Trophoblast cell (in vitro differentiated cells and primary cell): ENCODE measurements around the gene SORCS1.

Experiments used
- DNase-seq, 2 donors: peaks; one replicate each; pipeline ENCODE4 v3.0.0-alpha.2; 2016
- H2AFZ ChIP-seq: 2 replicates; pipeline ENCODE4 v1.6.1; 2013; ENCODE audit warnings: low read length, moderate library complexity, mild to moderate bottlenecking; ENCODE audit not compliant: insufficient read depth, poor library complexity
- H2AK5ac ChIP-seq: 2 replicates; pipeline ENCODE4 v1.6.1; 2013; ENCODE audit warnings: mild to moderate bottlenecking, low read length
- H2BK120ac ChIP-seq: 2 replicates; pipeline ENCODE4 v1.6.1; 2013; ENCODE audit warnings: low read length, mild to moderate bottlenecking, moderate library complexity; ENCODE audit not compliant: insufficient read depth, poor library complexity
- H2BK12ac ChIP-seq: 2 replicates; pipeline ENCODE4 v1.6.1; 2013; ENCODE audit warnings: mild to moderate bottlenecking, low read length, moderate library complexity
- H2BK5ac ChIP-seq: 2 replicates; pipeline ENCODE4 v1.6.1; 2013; ENCODE audit warnings: low read length, low read depth, moderate library complexity, mild to moderate bottlenecking; ENCODE audit not compliant: poor library complexity
- H3K14ac ChIP-seq: 2 replicates; pipeline ENCODE4 v1.6.1; 2013; ENCODE audit warnings: mild to moderate bottlenecking, low read length
- H3K18ac ChIP-seq: 2 replicates; pipeline ENCODE4 v1.6.1; 2013; ENCODE audit warnings: mild to moderate bottlenecking, low read length
- H3K23ac ChIP-seq: 2 replicates; pipeline ENCODE4 v1.6.1; 2013; ENCODE audit warnings: low read length
- H3K27ac ChIP-seq: 2 replicates; pipeline ENCODE4 v1.5.1; 2013; ENCODE audit warnings: low read depth, mild to moderate bottlenecking, inconsistent platforms, low read length, moderate library complexity
- H3K27me3 ChIP-seq: 2 replicates; pipeline ENCODE4 v1.6.1; 2013; ENCODE audit warnings: inconsistent platforms, mild to moderate bottlenecking, low read length, moderate library complexity; ENCODE audit not compliant: insufficient read depth
- H3K36me3 ChIP-seq, 2 experiments: 1 replicate in 1 of 2; 2 replicates in 1 of 2; pipeline ENCODE4 v1.6.1; 2013; ENCODE audit warnings: low read length in 2 of 2, mild to moderate bottlenecking in 2 of 2, moderate library complexity in 1 of 2; ENCODE audit not compliant: insufficient read depth in 2 of 2, control insufficient read depth in 1 of 2
- H3K4ac ChIP-seq: 2 replicates; pipeline ENCODE4 v1.6.1; 2013; ENCODE audit warnings: low read depth, mild to moderate bottlenecking, low read length, moderate library complexity
- H3K4me1 ChIP-seq, 2 experiments: 1 replicate in 1 of 2; 2 replicates in 1 of 2; pipeline ENCODE4 v1.6.1; 2013; ENCODE audit warnings: low read length in 2 of 2, mild to moderate bottlenecking in 2 of 2, moderate library complexity in 1 of 2; ENCODE audit not compliant: insufficient read depth in 2 of 2, control insufficient read depth in 1 of 2
- H3K4me2 ChIP-seq: 2 replicates; pipeline ENCODE4 v1.6.1; 2013; ENCODE audit warnings: inconsistent platforms, mild to moderate bottlenecking, low read length, moderate library complexity
- H3K4me3 ChIP-seq: 2 replicates; pipeline ENCODE4 v1.5.1; 2013; ENCODE audit warnings: mild to moderate bottlenecking, low read depth, low read length, inconsistent platforms
- H3K79me1 ChIP-seq: one replicate; pipeline ENCODE4 v1.6.1; 2013; ENCODE audit warnings: low read length
- H3K79me2 ChIP-seq: 2 replicates; pipeline ENCODE4 v1.6.1; 2013; ENCODE audit warnings: low read length, mild to moderate bottlenecking; ENCODE audit not compliant: control insufficient read depth, insufficient read depth, poor library complexity
- H3K9ac ChIP-seq: 2 replicates; pipeline ENCODE4 v1.6.1; 2013; ENCODE audit warnings: mild to moderate bottlenecking, low read length
- H3K9me3 ChIP-seq: 2 replicates; pipeline ENCODE4 v1.6.1; 2013; ENCODE audit warnings: low read depth, mild to moderate bottlenecking, control low read depth, inconsistent platforms, low read length; ENCODE audit not compliant: insufficient read depth
- H4K12ac ChIP-seq: 2 replicates; pipeline ENCODE4 v1.6.1; 2013; ENCODE audit warnings: low read depth, mild to moderate bottlenecking, low read length, moderate library complexity
- H4K8ac ChIP-seq: 2 replicates; pipeline ENCODE4 v1.6.1; 2013; ENCODE audit warnings: low read depth, mild to moderate bottlenecking, low read length, moderate library complexity
- H4K91ac ChIP-seq: one replicate; pipeline ENCODE4 v1.6.1; 2013; ENCODE audit warnings: low read depth, mild to moderate bottlenecking, low read length, moderate library complexity
- WGBS: extraction: QIAGEN DNeasy Blood & Tissue Kit; methylation state at CpG from one replicate; pipeline ENCODE4 v1.1.7; 2013; ENCODE audit warnings: missing lambda C conversion rate; ENCODE audit not compliant: insufficient read length, insufficient coverage; ENCODE audit errors: extremely low coverage; 5-methylcytosine and 5-hydroxymethylcytosine counted together

The SORCS1 gene

DNA sequence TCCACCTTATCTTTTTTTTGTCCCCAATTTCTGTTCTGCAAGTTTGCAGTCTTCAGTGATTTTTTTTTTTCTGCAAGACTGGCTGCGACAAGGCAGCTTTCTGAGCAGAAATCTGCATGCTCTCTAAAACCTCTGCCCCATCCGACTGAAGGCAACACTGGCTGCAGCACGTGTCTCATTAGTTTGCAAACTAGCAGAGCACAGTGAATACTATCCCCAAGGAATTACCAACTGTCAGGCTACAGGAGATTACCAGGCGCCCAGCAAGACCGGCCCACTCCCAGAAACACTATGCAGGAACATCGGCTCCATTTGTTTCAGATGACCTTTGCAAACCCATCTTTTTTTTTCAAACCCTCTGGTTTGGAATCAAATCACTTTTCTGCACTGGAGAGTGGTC, 538.8 kb downstream of the SORCS1 start:
- Histone ChIP-seq H2BK120ac (no peak overlapping the region), H3K27me3 (no peaks in the 10 kb centered on the region), H3K4me1 (no peaks in the 10 kb centered on the region), H3K18ac (no peak overlapping the region), H3K27ac (no peak overlapping the region), H2AFZ (no peak overlapping the region), H3K79me2 (no peaks in the 10 kb centered on the region), H3K9ac (no peak overlapping the region), H3K79me1 (no peaks in the 10 kb centered on the region), H3K4ac (no peak overlapping the region), H3K4me2 (no peak overlapping the region), H2BK5ac (no peak overlapping the region), H3K4me3 (no peak overlapping the region), H2BK12ac (no peak overlapping the region), H3K36me3 (no peaks in the 10 kb centered on the region), H4K12ac (no peak overlapping the region), H4K8ac (no peak overlapping the region), H3K9me3 (no peaks in the 10 kb centered on the region), H3K23ac (no peak overlapping the region), H2AK5ac (no peak overlapping the region), H4K91ac (no peak overlapping the region), H3K14ac (no peak overlapping the region)
- no peak for DNase-seq
- WGBS, result no CpG with 5 or more reads among the region's 6 CpGs

DNA sequence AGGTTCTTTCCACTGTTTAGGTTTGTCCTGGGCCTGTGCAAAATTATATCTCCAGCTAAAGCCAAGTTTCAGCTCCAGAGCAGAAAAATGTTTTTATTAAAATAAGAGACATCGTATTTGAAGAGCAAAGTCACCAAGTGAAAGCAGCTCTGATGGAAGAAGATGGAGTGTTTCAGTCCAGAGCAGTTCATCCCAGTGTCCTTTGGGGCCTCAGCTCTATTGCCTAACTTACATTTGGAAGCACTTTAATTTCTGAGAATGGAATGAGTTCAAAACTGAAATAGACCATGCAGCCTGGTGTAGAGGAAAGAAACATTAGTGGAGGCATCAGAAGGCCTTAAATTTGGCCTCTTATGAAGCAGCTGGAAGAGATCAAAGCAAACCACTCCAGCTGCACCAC, 545.2 kb downstream of the SORCS1 start:
- no peaks in the 10 kb centered on the region for H3K27me3 ChIP-seq
- H2AFZ ChIP-seq, result no peak overlapping the region
- no peak for DNase-seq
- H2BK12ac ChIP-seq, result no peak overlapping the region
- no peak overlapping the region for H3K14ac ChIP-seq
- H2AK5ac ChIP-seq, result no peak overlapping the region
- H2BK5ac ChIP-seq, result no peak overlapping the region
- no peaks in the 10 kb centered on the region for H3K9me3 ChIP-seq
- no peak overlapping the region for H4K91ac ChIP-seq
- H3K4me3 ChIP-seq, result no peak overlapping the region
- no peak overlapping the region for H4K12ac ChIP-seq
- no peak overlapping the region for H3K4me2 ChIP-seq
- no peaks in the 10 kb centered on the region for H3K79me2 ChIP-seq
- H3K4me1 ChIP-seq, result no peaks in the 10 kb centered on the region
- no peak overlapping the region for H3K9ac ChIP-seq
- no peak overlapping the region for H2BK120ac ChIP-seq
- H3K27ac ChIP-seq, result no peak overlapping the region
- no peak overlapping the region for H3K23ac ChIP-seq
- H3K4ac ChIP-seq, result no peak overlapping the region
- no peaks in the 10 kb centered on the region for H3K79me1 ChIP-seq
- H4K8ac ChIP-seq, result no peak overlapping the region
- no peak overlapping the region for H3K18ac ChIP-seq
- H3K36me3 ChIP-seq, result no peaks in the 10 kb centered on the region
- no CpG with 5 or more reads among the region's 1 CpG for WGBS

DNA sequence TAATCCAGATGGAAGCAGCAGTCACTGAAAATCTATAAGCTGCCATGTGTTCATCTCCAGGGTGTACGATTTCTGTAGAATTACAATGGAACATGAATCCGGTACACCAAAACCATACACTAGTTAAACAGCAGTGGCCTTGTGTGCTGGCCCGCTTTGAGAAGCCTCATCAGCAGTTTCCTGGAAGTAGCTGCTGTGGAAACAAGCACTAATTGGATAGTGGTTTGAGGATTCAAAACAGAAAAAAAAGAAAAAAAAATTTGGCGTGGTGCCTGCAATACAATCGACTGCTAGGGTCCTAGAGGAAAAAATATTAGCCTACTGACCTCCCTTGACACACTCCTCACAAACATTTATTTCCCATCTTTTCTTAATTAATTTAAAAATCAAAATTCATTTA, 545.9 kb downstream of the SORCS1 start:
- H3K79me1 ChIP-seq, result no peaks in the 10 kb centered on the region
- H3K9ac ChIP-seq, result no peak overlapping the region
- H3K4ac ChIP-seq, result no peak overlapping the region
- no peak overlapping the region for H3K27ac ChIP-seq
- no peaks in the 10 kb centered on the region for H3K79me2 ChIP-seq
- H4K8ac ChIP-seq, result no peak overlapping the region
- no peak overlapping the region for H2BK12ac ChIP-seq
- no peak overlapping the region for H3K14ac ChIP-seq
- no peak for DNase-seq
- H4K91ac ChIP-seq, result no peak overlapping the region
- no peaks in the 10 kb centered on the region for H3K36me3 ChIP-seq
- WGBS, result no CpG with 5 or more reads among the region's 5 CpGs
- no peak overlapping the region for H2BK120ac ChIP-seq
- no peak overlapping the region for H2AK5ac ChIP-seq
- H3K4me3 ChIP-seq, result no peak overlapping the region
- H3K4me1 ChIP-seq, result no peaks in the 10 kb centered on the region
- no peak overlapping the region for H2AFZ ChIP-seq
- no peak overlapping the region for H4K12ac ChIP-seq
- H3K27me3 ChIP-seq, result no peaks in the 10 kb centered on the region
- no peak overlapping the region for H3K18ac ChIP-seq
- no peak overlapping the region for H3K4me2 ChIP-seq
- no peaks in the 10 kb centered on the region for H3K9me3 ChIP-seq
- no peak overlapping the region for H2BK5ac ChIP-seq
- no peak overlapping the region for H3K23ac ChIP-seq

DNA sequence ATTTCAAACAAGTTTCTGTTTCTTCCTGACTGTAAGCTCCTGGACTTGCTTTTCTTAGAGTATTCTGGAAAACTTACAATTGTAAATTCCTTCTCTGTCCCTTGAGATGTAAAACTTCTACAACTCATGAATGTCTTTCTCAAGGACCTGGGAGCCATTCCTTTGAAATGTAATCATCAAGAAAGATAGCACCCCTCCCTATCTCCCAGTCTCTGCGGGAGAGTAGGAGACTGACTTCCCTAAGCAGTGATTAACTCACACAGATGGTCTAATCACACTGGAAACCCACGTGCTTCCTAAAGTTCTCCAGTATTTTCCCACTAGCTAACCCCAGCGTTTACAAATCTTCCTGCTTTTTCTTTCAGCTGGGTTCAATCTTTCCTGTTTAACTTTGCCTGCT, 549.4 kb downstream of the SORCS1 start:
- H2BK5ac ChIP-seq, result no peak overlapping the region
- no peak overlapping the region for H3K27ac ChIP-seq
- no peak overlapping the region for H2AFZ ChIP-seq
- H3K9me3 ChIP-seq, result no peaks in the 10 kb centered on the region
- H3K23ac ChIP-seq, result no peak overlapping the region
- H3K14ac ChIP-seq, result no peak overlapping the region
- DNase-seq, result no peak
- H3K9ac ChIP-seq, result no peak overlapping the region
- H4K91ac ChIP-seq, result no peak overlapping the region
- no peaks in the 10 kb centered on the region for H3K79me2 ChIP-seq
- no peaks in the 10 kb centered on the region for H3K79me1 ChIP-seq
- no peak overlapping the region for H3K4me2 ChIP-seq
- no CpG with 5 or more reads among the region's 3 CpGs for WGBS
- H3K27me3 ChIP-seq, result no peaks in the 10 kb centered on the region
- no peaks in the 10 kb centered on the region for H3K36me3 ChIP-seq
- H2BK120ac ChIP-seq, result no peak overlapping the region
- H3K18ac ChIP-seq, result no peak overlapping the region
- no peak overlapping the region for H2AK5ac ChIP-seq
- no peak overlapping the region for H4K12ac ChIP-seq
- H3K4me1 ChIP-seq, result no peaks in the 10 kb centered on the region
- no peak overlapping the region for H3K4me3 ChIP-seq
- no peak overlapping the region for H2BK12ac ChIP-seq
- no peak overlapping the region for H4K8ac ChIP-seq
- H3K4ac ChIP-seq, result no peak overlapping the region
